Smooth muscle cell (in vitro differentiated cells): ENCODE data around the gene AP1M1. TPM values are rescaled to one million over a fixed set of nuclear protein-coding genes. Genes with fewer than 3 reads are reported as not detected.

Experiments
- DNase-seq: peaks from one replicate; lab custom pipeline; 2025; ENCODE audit not compliant: unreplicated experiment; lab: John Stamatoyannopoulos, UW
- H2AFZ ChIP-seq: fragments of 200-600 bp; sonication (generic); 2 replicates; pipeline ENCODE4 v1.6.0; 2016; ENCODE audit warnings: antibody characterized with exemption, low read depth, mild to moderate bottlenecking
- H3F3A ChIP-seq: fragments of 200-600 bp; sonication (generic); 2 replicates; pipeline ENCODE4 v1.6.0; 2017; ENCODE audit warnings: antibody characterized with exemption, low read depth
- H3K27ac ChIP-seq: fragments of 200-600 bp; sonication (generic); 2 replicates; pipeline ENCODE4 v1.5.1; 2016; ENCODE audit warnings: low read depth, mild to moderate bottlenecking
- H3K27me3 ChIP-seq: fragments of 200-600 bp; sonication (generic); 2 replicates; pipeline ENCODE4 v1.6.1; 2016; ENCODE audit warnings: low read depth, mild to moderate bottlenecking
- H3K36me3 ChIP-seq: fragments of 200-600 bp; sonication (generic); 2 replicates; pipeline ENCODE4 v1.5.1; 2016; ENCODE audit warnings: low read depth
- H3K4me1 ChIP-seq: fragments of 200-600 bp; sonication (generic); 2 replicates; pipeline ENCODE4 v1.5.1; 2016; ENCODE audit warnings: low read depth
- H3K4me2 ChIP-seq: fragments of 200-600 bp; sonication (generic); 2 replicates; pipeline ENCODE4 v1.6.0; 2016; ENCODE audit warnings: mild to moderate bottlenecking
- H3K4me3 ChIP-seq: fragments of 200-600 bp; sonication (generic); 2 replicates; pipeline ENCODE4 v1.5.1; 2016; ENCODE audit warnings: mild to moderate bottlenecking
- H3K79me2 ChIP-seq: fragments of 200-600 bp; sonication (generic); 2 replicates; pipeline ENCODE4 v1.6.0; 2016; ENCODE audit warnings: low read depth, mild to moderate bottlenecking
- H3K9ac ChIP-seq: fragments of 200-600 bp; sonication (generic); 2 replicates; pipeline ENCODE4 v1.6.0; 2016; ENCODE audit warnings: low read depth
- H3K9me3 ChIP-seq: fragments of 200-600 bp; sonication (generic); replicated peaks from 2 replicates; pipeline ENCODE4 v1.5.1; 2016; ENCODE audit warnings: low read depth
- H4K20me1 ChIP-seq: fragments of 200-600 bp; sonication (generic); 2 replicates; pipeline ENCODE4 v1.6.0; 2016; ENCODE audit warnings: low read depth
- WGBS: methylation state at CpG from one replicate; pipeline ENCODE4 v1.1.7; 2016; ENCODE audit warnings: low lambda C conversion rate; 5-methylcytosine and 5-hydroxymethylcytosine counted together
- polyA plus RNA-seq: library from polyadenylated mRNA; unstranded; fragments of >200 nt; fragmentation: Nextera tagmentation; extraction: Ambion mirVana; gene quantifications from 2 replicates; pipeline ENCODE4 v1.2.1, GENCODE V29; 2016
- total RNA-seq: library from RNA; depleted of rRNA; stranded (reverse); fragments of >200 nt; gene quantifications from 2 replicates; pipeline ENCODE4 v1.2.3, GENCODE V29; 2014
- TF ChIP-seq, protein P1 (sequence below): fragments of 200-600 bp; sonication (generic); IDR thresholded peaks from 2 replicates; pipeline ENCODE4 v1.5.1; 2017; ENCODE audit warnings: borderline replicate concordance, mild to moderate bottlenecking, antibody characterized with exemption; ENCODE audit not compliant: insufficient read depth, poor library complexity, severe bottlenecking

Gene AP1M1
- total and polyA plus RNA-seq, 2 experiments from 2014 or later, result 70.6 to 119 TPM

- Histone ChIP-seq H3K36me3 (no peaks in the 10 kb centered on the region), H3K27ac (no peak overlapping the region), H4K20me1 (peaks cover 40% of the 10 kb centered on the region), H3K9ac (no peak overlapping the region), H3F3A (no peaks in the 10 kb centered on the region), H3K4me3 (no peak overlapping the region), H2AFZ (no peak overlapping the region), H3K4me2 (no peak overlapping the region), H3K27me3 (no peaks in the 10 kb centered on the region), H3K4me1 (no peaks in the 10 kb centered on the region), H3K79me2 (no peaks in the 10 kb centered on the region), H3K9me3 (no peaks in the 10 kb centered on the region)
- DNase-seq, result no peak
- TF ChIP-seq, protein P1, sequence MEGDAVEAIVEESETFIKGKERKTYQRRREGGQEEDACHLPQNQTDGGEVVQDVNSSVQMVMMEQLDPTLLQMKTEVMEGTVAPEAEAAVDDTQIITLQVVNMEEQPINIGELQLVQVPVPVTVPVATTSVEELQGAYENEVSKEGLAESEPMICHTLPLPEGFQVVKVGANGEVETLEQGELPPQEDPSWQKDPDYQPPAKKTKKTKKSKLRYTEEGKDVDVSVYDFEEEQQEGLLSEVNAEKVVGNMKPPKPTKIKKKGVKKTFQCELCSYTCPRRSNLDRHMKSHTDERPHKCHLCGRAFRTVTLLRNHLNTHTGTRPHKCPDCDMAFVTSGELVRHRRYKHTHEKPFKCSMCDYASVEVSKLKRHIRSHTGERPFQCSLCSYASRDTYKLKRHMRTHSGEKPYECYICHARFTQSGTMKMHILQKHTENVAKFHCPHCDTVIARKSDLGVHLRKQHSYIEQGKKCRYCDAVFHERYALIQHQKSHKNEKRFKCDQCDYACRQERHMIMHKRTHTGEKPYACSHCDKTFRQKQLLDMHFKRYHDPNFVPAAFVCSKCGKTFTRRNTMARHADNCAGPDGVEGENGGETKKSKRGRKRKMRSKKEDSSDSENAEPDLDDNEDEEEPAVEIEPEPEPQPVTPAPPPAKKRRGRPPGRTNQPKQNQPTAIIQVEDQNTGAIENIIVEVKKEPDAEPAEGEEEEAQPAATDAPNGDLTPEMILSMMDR, result no peak
- 94% methylated on average over 33 of the region's 33 CpGs for WGBS
Measured at GRCh38 chr19:16226878-16227836, 29.4 kb downstream of the AP1M1 start.

GRCh38 chr19:16227837-16228636 is 30.3 kb downstream of the AP1M1 start:
- Histone ChIP-seq H3K9ac (no peak overlapping the region), H3F3A (no peaks in the 10 kb centered on the region), H3K79me2 (no peaks in the 10 kb centered on the region), H3K27me3 (no peaks in the 10 kb centered on the region), H3K9me3 (no peaks in the 10 kb centered on the region), H2AFZ (no peak overlapping the region), H3K4me3 (no peak overlapping the region), H3K4me1 (no peaks in the 10 kb centered on the region), H3K4me2 (no peak overlapping the region), H3K36me3 (no peaks in the 10 kb centered on the region), H3K27ac (no peak overlapping the region), H4K20me1 (peaks cover 32% of the 10 kb centered on the region)
- TF ChIP-seq, protein P1, result no peak
- DNase-seq, result no peak
- 98% methylated on average over 21 of the region's 21 CpGs for WGBS

DNA sequence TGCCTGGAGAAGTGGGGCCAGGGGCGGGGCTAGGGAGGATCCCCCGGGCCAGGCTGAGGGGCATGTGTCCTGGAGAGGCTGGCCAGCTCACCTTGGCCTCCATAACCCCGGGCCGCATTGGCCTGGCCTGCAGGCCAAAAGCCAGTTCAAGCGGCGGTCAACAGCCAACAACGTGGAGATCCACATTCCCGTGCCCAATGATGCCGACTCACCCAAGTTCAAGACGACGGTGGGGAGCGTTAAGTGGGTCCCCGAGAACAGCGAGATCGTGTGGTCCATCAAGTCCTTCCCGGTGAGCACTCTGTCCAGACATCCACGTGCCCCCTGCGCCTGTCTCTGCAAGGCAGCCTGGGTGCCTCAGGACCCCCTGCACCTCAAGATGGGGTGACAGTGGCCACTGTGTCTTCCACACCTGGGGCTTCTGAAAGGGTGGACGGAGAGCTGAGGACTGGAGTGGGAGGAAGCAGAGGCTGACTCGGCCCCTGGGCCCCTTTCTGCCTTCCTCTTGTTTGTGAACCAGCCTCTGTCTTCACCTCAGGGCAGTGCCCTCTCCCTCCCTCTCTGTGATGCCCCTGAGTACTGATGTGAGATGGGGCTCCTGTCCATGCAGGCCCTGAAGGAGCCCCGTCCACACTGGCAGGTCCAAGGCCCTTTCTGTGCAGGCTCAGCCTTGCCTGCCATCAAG is 31.1 kb downstream of the AP1M1 start:
- Histone ChIP-seq H3K9ac (no peak overlapping the region), H3K4me1 (no peaks in the 10 kb centered on the region), H3K27ac (no peak overlapping the region), H3K9me3 (no peaks in the 10 kb centered on the region), H3K4me3 (no peak overlapping the region), H4K20me1 (peaks cover 24% of the 10 kb centered on the region), H2AFZ (no peak overlapping the region), H3K27me3 (no peaks in the 10 kb centered on the region), H3F3A (no peaks in the 10 kb centered on the region), H3K4me2 (no peak overlapping the region), H3K36me3 (no peaks in the 10 kb centered on the region), H3K79me2 (no peaks in the 10 kb centered on the region)
- TF ChIP-seq, protein P1, result no peak
- WGBS, result 98% methylated on average over 21 of the region's 21 CpGs
- DNase-seq, result no peak
